HG02759 (cell line): ENCODE results near the gene INTS12.

Experiments used
- ATAC-seq: cut with Tn5 transposase; IDR thresholded peaks from one replicate; pipeline ENCODE4 v1.9.1; 2021; ENCODE audit warnings: mild to moderate bottlenecking, moderate library complexity; ENCODE audit not compliant: unreplicated experiment

INTS12 gene

GRCh38 chr4:105686571-105686970, 21.9 kb downstream of the INTS12 start:
- ATAC-seq = no peak

GRCh38 chr4:105683038-105683437, 25.5 kb downstream of the INTS12 start:
- no peak for ATAC-seq

GRCh38 chr4:105679186-105679585, 29.3 kb downstream of the INTS12 start:
- ATAC-seq = no peak

GRCh38 chr4:105677709-105678108, 30.8 kb downstream of the INTS12 start:
- ATAC-seq = no peak

GRCh38 chr4:105674011-105674410, 34.5 kb downstream of the INTS12 start:
- ATAC-seq = no peak

GRCh38 chr4:105671301-105671700, 37.2 kb downstream of the INTS12 start:
- no peak for ATAC-seq

GRCh38 chr4:105670684-105671083, 37.8 kb downstream of the INTS12 start:
- no peak for ATAC-seq

- no peak for ATAC-seq
Measured at GRCh38 chr4:105666693-105667092, 41.8 kb downstream of the INTS12 start.

- no peak for ATAC-seq
Measured at GRCh38 chr4:105662935-105663675, 45.4 kb downstream of the INTS12 start.

- no peak for ATAC-seq
Measured at GRCh38 chr4:105661028-105661427, 47.5 kb downstream of the INTS12 start.

- no peak for ATAC-seq
Measured at GRCh38 chr4:105659190-105659589, 49.3 kb downstream of the INTS12 start.

GRCh38 chr4:105657117-105657765, 51.2 kb downstream of the INTS12 start:
- ATAC-seq = no peak

GRCh38 chr4:105652286-105652888, 56.1 kb downstream of the INTS12 start:
- ATAC-seq = no peak

- ATAC-seq = no peak
Measured at GRCh38 chr4:105651884-105652283, 56.6 kb downstream of the INTS12 start.

- ATAC-seq = no peak
Measured at GRCh38 chr4:105650190-105650589, 58.3 kb downstream of the INTS12 start.

- no peak for ATAC-seq
Measured at GRCh38 chr4:105645440-105645839, 63.0 kb downstream of the INTS12 start.

GRCh38 chr4:105644257-105644656, 64.2 kb downstream of the INTS12 start:
- no peak for ATAC-seq

- ATAC-seq = no peak
Measured at GRCh38 chr4:105641845-105642244, 66.6 kb downstream of the INTS12 start.

- peak; percentile 87 for ATAC-seq
Measured at GRCh38 chr4:105637408-105638176, 70.9 kb downstream of the INTS12 start.

- no peak for ATAC-seq
Measured at GRCh38 chr4:105634402-105635080, 73.9 kb downstream of the INTS12 start.

- no peak for ATAC-seq
Measured at GRCh38 chr4:105633241-105633640, 75.2 kb downstream of the INTS12 start.
